ENCODE results near the gene PDK4.

GRCh38 chr7:95560674-95561073 lies 35.6 kb downstream of the PDK4 start:
- TF ChIP-seq POLR2AphosphoS5 (IDR thresholded peaks at IDR 0.05; ENCODE audit: low read depth, low read length) = no peak
- TF ChIP-seq REST (IDR thresholded peaks at IDR 0.05; ENCODE audit: insufficient read depth in 1 of 2, low read depth in 2 of 2, low read length in 2 of 2) = no peak
- TF ChIP-seq SIN3A (IDR thresholded peaks at IDR 0.05; ENCODE audit: borderline replicate concordance, insufficient read depth, low read length) = no peak
- TF ChIP-seq TAF1 (IDR thresholded peaks at IDR 0.05; ENCODE audit: borderline replicate concordance, insufficient read depth, low read length) = no peak
